Transverse colon (tissue), 4 donors: Measurements from ENCODE around the gene RUNX3.

Experiments
- POLR2A ChIP-seq: fragments of 450-650 bp; IDR thresholded peaks from one replicate; pipeline ENCODE4 v1.6.1; 2016; ENCODE audit warnings: antibody characterized with exemption, mild to moderate bottlenecking, moderate library complexity
- POLR2AphosphoS5 ChIP-seq, 3 donors: sonication (generic); formaldehyde crosslinking; IDR thresholded peaks; one replicate each; pipeline ENCODE4 v1.6.1; 2016; ENCODE audit warnings: antibody characterized with exemption in 3 of 3
- TF ChIP-seq, protein P1 (sequence below), 5 experiments: fragments of 200-600 bp in 3 of 5; fragments of 450-650 bp in 2 of 5; sonication (generic) in 3 of 5; IDR thresholded peaks; 1 replicate in 2 of 5; 2 replicates in 3 of 5; pipeline ENCODE4 v1.5.1; 2016 to 2017; ENCODE audit warnings: antibody characterized with exemption in 5 of 5, inconsistent platforms in 3 of 5, mild to moderate bottlenecking in 2 of 5, moderate library complexity in 1 of 5

GRCh38 chr1:24921938-24922662 is 8.0 kb downstream of the RUNX3 start:
- TF ChIP-seq, protein P1, sequence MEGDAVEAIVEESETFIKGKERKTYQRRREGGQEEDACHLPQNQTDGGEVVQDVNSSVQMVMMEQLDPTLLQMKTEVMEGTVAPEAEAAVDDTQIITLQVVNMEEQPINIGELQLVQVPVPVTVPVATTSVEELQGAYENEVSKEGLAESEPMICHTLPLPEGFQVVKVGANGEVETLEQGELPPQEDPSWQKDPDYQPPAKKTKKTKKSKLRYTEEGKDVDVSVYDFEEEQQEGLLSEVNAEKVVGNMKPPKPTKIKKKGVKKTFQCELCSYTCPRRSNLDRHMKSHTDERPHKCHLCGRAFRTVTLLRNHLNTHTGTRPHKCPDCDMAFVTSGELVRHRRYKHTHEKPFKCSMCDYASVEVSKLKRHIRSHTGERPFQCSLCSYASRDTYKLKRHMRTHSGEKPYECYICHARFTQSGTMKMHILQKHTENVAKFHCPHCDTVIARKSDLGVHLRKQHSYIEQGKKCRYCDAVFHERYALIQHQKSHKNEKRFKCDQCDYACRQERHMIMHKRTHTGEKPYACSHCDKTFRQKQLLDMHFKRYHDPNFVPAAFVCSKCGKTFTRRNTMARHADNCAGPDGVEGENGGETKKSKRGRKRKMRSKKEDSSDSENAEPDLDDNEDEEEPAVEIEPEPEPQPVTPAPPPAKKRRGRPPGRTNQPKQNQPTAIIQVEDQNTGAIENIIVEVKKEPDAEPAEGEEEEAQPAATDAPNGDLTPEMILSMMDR (IDR thresholded peaks at IDR 0.05), result no peak
- TF ChIP-seq POLR2AphosphoS5 (IDR thresholded peaks at IDR 0.05) (no peak), POLR2A (no peak)
